HepG2 (cell line): ENCODE measurements around the gene FARSB. TPM values are rescaled to one million over a fixed set of nuclear protein-coding genes. Genes with fewer than 3 reads are reported as not detected.

Source experiments
- ARID2 ChIP-seq: sonication (generic); formaldehyde crosslinking; IDR thresholded peaks from 2 replicates; pipeline ENCODE4 v1.8.1; 2022; ENCODE audit warnings: mild to moderate bottlenecking, missing genetic modification reagents, borderline replicate concordance
- CBX2 ChIP-seq, 2 experiments: fragments of 200-600 bp in 1 of 2; sonication (generic); formaldehyde crosslinking in 1 of 2; IDR thresholded peaks; 2 replicates each; pipeline versions ENCODE4 v1.7.0 to v1.8.1; 2018 to 2022; ENCODE audit warnings: low read depth in 2 of 2, low read length in 1 of 2, mild to moderate bottlenecking in 1 of 2, missing genetic modification reagents in 1 of 2
- CHD4 ChIP-seq: fragments of 200-600 bp; sonication (generic); IDR thresholded peaks from 2 replicates; pipeline ENCODE4 v1.7.0; 2017; ENCODE audit warnings: mild to moderate bottlenecking, low read length, borderline replicate concordance
- SMARCC2 ChIP-seq: fragments of 450-650 bp; IDR thresholded peaks from 2 replicates; pipeline ENCODE4 v1.6.1; 2017; ENCODE audit warnings: antibody characterized with exemption, mild to moderate bottlenecking
- SYNCRIP ChIP-seq: fragments of 200-400 bp; formaldehyde crosslinking; IDR thresholded peaks from 2 replicates; pipeline ENCODE4 v1.6.1; 2018; ENCODE audit warnings: mild to moderate bottlenecking, low read depth, low read length; ENCODE audit not compliant: insufficient read depth
- USF2 ChIP-seq, 2 experiments: sonication (generic) in 1 of 2; formaldehyde crosslinking in 1 of 2; IDR thresholded peaks; 2 replicates each; pipeline versions ENCODE4 v1.5.1 to v1.6.1; 2011 to 2020; ENCODE audit warnings: borderline replicate concordance in 1 of 2, low read depth in 1 of 2, low read length in 1 of 2, mild to moderate bottlenecking in 1 of 2, missing genetic modification reagents in 1 of 2, moderate library complexity in 1 of 2
- ZBED4 ChIP-seq: sonication (generic); formaldehyde crosslinking; IDR thresholded peaks from 2 replicates; pipeline ENCODE4 v1.4.0; 2020; ENCODE audit warnings: missing genetic modification reagents, borderline replicate concordance
- ZBTB33 ChIP-seq: sonication (generic); formaldehyde crosslinking; IDR thresholded peaks from 2 replicates; pipeline ENCODE4 v1.4.0; 2020; ENCODE audit warnings: missing genetic modification reagents
- ZNF12 ChIP-seq: sonication (generic); formaldehyde crosslinking; IDR thresholded peaks from 2 replicates; pipeline ENCODE4 v1.5.0; 2020; ENCODE audit warnings: missing genetic modification reagents
- ZNF567 ChIP-seq: sonication (generic); formaldehyde crosslinking; IDR thresholded peaks from 2 replicates; pipeline ENCODE4 v1.8.1; 2023; ENCODE audit warnings: mild to moderate bottlenecking, missing genetic modification reagents, borderline replicate concordance
- polyA plus RNA-seq, 8 experiments: library from polyadenylated mRNA; depleted of rRNA in 3 of 8; stranded (reverse) in 7 of 8; unstranded in 1 of 8; fragments of >200 nt; fragmentation: Illumina TruSeq in 4 of 8; extraction: Trizol in 4 of 8; gene quantifications; 2 replicates each; pipeline versions ENCODE4 v1.2.1 to v1.2.3, GENCODE V29; 2011 to 2016; ENCODE audit warnings: low read depth in 4 of 8, missing spikeins in 1 of 8, mixed read lengths in 1 of 8; ENCODE audit not compliant: insufficient read depth in 1 of 8
- total RNA-seq, 5 experiments: library from RNA; depleted of rRNA; stranded (reverse); fragments of >200 nt; fragmentation: Illumina TruSeq; extraction: Trizol; gene quantifications; 2 replicates each; pipeline ENCODE4 v1.2.3, GENCODE V29; 2016; ENCODE audit warnings: low read depth in 1 of 5
- TF ChIP-seq, protein P1 (sequence below): sonication (generic); formaldehyde crosslinking; IDR thresholded peaks from 2 replicates; pipeline ENCODE4 v1.5.0; 2020; ENCODE audit warnings: mild to moderate bottlenecking, missing genetic modification reagents, borderline replicate concordance
- TF ChIP-seq, protein P2 (sequence below): sonication (generic); formaldehyde crosslinking; IDR thresholded peaks from 2 replicates; pipeline ENCODE4 v1.4.0; 2020; ENCODE audit warnings: missing genetic modification reagents; ENCODE audit errors: not compliant biosample characterization

FARSB gene
- total and polyA plus RNA-seq, 2 of the 13 experiments (the other 11 are each of a cell fraction or from before 2014, with no cell fraction given), result 23.3 to 45.9 TPM

- TF ChIP-seq, protein P1, sequence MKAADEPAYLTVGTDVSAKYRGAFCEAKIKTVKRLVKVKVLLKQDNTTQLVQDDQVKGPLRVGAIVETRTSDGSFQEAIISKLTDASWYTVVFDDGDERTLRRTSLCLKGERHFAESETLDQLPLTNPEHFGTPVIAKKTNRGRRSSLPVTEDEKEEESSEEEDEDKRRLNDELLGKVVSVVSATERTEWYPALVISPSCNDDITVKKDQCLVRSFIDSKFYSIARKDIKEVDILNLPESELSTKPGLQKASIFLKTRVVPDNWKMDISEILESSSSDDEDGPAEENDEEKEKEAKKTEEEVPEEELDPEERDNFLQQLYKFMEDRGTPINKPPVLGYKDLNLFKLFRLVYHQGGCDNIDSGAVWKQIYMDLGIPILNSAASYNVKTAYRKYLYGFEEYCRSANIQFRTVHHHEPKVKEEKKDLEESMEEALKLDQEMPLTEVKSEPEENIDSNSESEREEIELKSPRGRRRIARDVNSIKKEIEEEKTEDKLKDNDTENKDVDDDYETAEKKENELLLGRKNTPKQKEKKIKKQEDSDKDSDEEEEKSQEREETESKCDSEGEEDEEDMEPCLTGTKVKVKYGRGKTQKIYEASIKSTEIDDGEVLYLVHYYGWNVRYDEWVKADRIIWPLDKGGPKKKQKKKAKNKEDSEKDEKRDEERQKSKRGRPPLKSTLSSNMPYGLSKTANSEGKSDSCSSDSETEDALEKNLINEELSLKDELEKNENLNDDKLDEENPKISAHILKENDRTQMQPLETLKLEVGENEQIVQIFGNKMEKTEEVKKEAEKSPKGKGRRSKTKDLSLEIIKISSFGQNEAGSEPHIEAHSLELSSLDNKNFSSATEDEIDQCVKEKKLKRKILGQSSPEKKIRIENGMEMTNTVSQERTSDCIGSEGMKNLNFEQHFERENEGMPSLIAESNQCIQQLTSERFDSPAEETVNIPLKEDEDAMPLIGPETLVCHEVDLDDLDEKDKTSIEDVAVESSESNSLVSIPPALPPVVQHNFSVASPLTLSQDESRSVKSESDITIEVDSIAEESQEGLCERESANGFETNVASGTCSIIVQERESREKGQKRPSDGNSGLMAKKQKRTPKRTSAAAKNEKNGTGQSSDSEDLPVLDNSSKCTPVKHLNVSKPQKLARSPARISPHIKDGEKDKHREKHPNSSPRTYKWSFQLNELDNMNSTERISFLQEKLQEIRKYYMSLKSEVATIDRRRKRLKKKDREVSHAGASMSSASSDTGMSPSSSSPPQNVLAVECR, result peak; percentile 94
- TF ChIP-seq ZBED4 (CRISPR knock-in tag), result peak; percentile 81
- TF ChIP-seq ZBTB33, result no peak
- peak; percentile 22; the same call in 1 of the 2 replicates for TF ChIP-seq ZNF12 (CRISPR knock-in tag)
- TF ChIP-seq CHD4, result 0 out of 2 replicates have a peak, but pooled peaks have one; percentile 12
- TF ChIP-seq CBX2 (IDR thresholded peaks at IDR 0.05; ENCODE audit: low read depth, low read length), result no peak
- TF ChIP-seq CBX2 (CRISPR knock-in tag; IDR thresholded peaks at IDR 0.05; ENCODE audit: low read depth), result peak; percentile 83; the same call in 1 of the 2 replicates
- TF ChIP-seq, protein P2, sequence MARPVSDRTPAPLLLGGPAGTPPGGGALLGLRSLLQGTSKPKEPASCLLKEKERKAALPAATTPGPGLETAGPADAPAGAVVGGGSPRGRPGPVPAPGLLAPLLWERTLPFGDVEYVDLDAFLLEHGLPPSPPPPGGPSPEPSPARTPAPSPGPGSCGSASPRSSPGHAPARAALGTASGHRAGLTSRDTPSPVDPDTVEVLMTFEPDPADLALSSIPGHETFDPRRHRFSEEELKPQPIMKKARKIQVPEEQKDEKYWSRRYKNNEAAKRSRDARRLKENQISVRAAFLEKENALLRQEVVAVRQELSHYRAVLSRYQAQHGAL, result peak; percentile 31
- TF ChIP-seq USF2 (IDR thresholded peaks at IDR 0.05; ENCODE audit: low read depth, low read length), result no peak
- TF ChIP-seq USF2 (CRISPR knock-in tag; IDR thresholded peaks at IDR 0.05; ENCODE audit: borderline replicate concordance), result no peak; the same call in 1 of the 2 replicates
- TF ChIP-seq SMARCC2, result no peak
- TF ChIP-seq ARID2 (CRISPR knock-in tag), result peak; percentile 98
- TF ChIP-seq SYNCRIP, result no peak
- no peak; the same call in 1 of the 2 replicates for TF ChIP-seq ZNF567 (CRISPR knock-in tag)
Observed at GRCh38 chr2:222671259-222672067, 15.6 kb upstream of the FARSB start, which contains the start of gene MOGAT1 (continued).
